HG03571 (cell line): ENCODE data around the gene VDR.
"Not testable (repeated sequence)": the region's sequence is repeated elsewhere in the genome, so short reads cannot be mapped to it uniquely, and the experiment has no call there.

ENCODE experiments used
- ATAC-seq: cut with Tn5 transposase; IDR thresholded peaks from one replicate; pipeline ENCODE4 v1.9.1; 2021; ENCODE audit not compliant: unreplicated experiment

Gene VDR

DNA sequence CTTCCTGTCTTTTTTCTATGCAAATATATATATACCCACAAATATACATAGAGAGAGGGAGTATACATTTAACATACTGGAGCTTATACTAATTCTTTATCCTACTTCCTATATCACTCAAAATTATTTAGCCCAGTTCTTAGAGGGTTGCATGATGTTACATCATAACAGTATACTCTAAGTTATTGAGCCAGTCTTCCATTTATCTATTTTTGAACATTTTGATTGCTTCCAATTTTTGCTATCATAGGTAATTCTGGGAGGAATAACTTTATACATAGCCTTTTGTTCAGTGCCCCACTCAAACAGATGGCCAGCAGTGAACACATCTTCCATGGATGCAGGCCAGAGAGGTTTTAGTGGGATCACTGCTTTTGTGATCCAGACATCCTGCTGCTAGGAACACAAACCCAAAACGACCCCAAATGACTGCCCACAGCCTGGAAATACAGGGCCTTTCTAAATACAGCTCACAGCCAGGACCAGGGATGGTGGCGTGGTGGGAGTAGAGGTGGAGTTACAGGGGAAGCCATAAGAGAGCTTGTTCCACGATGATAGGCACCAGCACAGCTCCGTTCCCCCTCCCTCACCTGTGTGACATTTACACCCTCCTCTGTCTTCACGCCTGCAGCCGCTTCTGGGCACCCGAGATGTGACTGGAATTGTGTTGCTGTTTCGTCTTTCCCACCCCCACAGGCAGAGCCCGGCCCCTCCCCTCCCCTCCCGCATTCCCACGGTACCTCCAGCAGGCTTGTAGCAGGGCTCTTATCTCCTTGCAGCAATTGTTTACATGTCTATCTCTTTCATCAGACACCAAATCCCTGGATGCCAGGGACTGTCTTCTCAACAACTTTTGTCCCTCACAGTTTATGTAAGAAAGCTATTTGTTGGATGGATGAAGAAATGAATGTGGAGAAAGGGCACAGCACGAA is 54.4 kb downstream of the VDR start:
- ATAC-seq: no peak

DNA sequence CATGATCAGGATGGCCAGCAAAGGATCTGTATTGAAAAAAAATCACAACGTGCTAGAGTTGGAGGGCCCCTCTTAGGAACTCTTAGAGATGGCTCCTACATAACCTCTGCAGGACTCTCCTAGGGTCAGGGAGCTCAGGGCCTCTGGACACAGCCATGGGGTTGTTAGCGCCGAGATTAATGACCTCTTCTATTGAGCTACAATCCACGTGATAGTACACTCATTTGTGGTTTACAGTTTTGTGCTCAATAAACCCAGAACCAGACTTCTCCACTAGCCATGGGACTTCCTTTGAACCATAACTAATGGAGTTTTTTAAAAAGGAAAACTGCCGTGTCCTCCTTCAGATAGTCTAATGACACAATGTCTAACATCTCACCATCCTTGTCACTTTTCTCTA is 55.5 kb downstream of the VDR start:
- ATAC-seq: no peak

DNA sequence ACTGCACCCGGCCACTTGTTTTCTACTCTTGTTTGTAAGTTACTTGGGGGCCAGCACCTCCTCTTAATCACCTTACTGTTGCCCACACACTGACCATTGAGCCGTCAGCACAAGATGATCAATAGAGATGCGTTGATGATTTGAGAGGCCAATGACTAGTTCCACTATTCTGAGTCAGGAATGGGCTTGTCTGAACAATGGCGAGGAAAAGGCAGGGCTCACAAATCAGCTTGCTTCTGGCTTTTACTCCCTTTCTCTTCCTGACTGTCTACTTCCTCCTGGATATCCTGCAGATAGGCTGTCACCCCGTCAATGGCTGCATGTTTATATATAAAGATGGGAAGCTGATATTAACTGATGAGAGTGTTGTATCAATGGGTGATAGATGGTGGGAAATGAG is 55.9 kb downstream of the VDR start:
- ATAC-seq: no peak

DNA sequence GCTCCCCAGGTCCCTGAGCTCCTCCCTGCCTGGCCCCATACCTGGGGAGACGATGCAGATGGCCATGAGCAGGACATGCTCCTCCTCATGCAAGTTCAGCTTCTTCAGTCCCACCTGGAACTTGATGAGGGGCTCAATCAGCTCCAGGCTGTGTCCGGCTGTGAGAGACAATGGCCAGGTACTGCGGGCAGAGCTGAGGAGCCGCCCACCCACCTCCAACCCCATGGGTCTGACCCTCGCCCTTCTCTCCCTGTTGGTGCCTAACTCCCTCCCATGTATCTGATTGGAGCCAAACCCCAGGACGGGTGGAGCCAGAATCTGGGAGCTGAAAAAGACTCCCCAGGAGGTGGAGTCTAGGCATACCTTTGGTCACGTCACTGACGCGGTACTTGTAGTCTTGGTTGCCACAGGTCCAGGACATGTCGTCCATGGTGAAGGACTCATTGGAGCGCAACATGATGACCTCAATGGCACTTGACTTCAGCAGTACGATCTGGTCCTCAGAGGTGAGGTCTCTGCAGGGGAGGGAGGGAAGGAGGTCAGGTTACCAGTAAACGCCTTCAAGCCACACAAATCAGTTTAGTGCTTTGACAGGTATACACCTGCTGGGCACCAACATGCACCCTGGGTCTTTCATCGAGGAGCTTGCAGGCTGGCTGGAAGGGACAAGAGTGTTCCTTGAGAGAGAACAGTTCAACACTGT is 58.3 kb downstream of the VDR start:
- no peak for ATAC-seq

DNA sequence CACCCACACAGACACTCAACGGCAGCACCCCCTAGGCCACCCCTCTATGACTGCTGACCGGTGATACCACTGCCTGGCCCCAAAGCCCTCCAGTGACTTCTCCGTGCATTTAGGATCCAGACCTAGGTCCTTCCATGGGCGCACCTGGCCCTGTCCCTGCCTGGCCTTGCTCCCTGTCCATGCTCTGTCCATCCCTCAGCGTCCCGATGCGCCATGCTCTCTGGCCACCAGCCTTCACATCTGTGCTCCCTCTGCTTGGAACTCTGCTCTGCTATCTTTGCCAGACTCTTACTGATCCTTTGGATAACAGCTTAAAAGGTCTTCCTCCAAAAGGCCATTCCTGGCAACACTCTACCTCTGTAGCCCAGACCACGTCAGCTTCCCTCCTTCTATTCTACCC is 59.7 kb downstream of the VDR start:
- ATAC-seq: no peak

DNA sequence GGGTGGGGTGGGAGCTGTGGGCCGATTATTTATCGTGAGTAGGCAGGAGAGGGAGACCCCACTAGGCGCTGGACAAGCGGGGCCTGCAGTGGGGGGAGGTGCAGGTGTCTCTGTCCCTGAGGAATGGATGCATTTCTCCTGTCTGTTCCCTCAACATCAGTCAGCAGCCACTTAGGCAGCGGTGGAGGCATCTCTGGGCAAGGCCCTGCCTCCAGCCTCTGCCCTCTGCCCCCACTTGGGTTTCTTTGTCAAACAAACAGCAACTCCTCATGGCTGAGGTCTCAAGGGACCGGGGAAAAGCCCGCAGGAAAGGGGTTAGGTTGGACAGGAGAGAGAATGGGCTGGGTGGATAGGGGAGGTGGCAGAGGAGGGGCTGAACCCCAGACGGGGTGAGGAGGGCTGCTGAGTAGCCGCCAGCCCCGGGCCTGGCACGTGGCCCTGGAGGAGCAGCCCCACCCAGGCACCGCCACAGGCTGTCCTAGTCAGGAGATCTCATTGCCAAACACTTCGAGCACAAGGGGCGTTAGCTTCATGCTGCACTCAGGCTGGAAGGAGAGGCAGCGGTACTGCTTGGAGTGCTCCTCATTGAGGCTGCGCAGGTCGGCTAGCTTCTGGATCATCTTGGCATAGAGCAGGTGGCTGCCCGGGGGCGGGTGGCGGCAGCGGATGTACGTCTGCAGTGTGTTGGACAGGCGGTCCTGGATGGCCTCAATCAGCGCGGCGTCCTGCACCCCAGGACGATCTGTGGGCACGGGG is 60.4 kb downstream of the VDR start:
- no peak for ATAC-seq

DNA sequence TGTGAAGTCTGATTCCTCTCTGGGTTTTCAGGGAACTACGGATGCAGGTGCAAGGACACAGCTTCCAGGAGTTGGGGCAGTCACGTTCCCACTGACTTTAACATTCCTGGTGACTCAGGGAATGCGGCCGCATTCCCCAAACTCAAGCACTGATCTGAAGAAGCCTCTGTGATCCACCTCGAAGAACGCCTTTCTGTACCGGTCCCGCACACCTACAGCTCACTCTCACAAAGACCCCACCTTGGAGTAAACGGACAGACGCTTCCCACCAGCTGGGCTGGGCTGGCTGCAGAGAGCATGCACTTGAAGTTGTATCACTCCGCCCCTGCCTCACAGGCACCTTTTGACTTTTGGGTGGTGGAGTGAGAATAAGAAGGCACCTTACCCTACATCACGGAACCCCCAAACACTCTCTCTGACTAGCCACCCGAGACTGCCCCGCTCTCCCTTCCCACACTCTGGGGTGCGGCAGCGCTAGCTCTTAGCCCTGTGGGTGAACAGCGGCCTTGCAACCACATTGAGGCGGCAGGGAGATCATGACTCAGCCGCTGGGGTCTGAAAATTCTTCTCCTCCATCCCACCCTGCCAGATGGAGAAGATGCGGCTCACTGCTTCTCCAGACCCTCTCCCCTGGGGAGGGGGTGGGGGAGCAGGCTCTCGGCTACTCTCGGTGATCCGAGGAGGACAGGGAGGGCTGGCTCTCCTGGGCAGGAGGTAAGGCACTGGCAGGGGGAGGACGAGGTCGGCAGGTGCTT is 61.4 kb downstream of the VDR start:
- ATAC-seq: no peak

DNA sequence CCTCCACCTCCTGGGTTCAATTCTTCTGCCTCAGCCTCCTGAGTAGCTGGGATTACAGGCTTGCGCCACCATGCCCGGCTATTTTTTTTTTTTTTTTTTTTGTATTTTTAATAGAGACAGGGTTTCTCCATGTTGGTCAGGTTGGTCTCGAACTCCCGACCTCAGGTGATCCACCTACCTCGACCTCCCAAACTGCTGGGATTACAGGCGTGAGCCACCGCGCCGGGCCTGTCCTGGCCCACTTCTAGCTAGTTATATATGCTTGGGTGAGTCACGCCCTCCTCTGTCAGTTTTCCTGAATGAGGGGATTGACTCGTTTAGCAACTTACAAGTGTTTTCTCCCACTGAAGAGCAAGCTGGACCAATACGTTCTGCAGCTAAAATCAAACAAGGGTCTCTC is 62.3 kb downstream of the VDR start:
- ATAC-seq: not testable (repeated sequence)

DNA sequence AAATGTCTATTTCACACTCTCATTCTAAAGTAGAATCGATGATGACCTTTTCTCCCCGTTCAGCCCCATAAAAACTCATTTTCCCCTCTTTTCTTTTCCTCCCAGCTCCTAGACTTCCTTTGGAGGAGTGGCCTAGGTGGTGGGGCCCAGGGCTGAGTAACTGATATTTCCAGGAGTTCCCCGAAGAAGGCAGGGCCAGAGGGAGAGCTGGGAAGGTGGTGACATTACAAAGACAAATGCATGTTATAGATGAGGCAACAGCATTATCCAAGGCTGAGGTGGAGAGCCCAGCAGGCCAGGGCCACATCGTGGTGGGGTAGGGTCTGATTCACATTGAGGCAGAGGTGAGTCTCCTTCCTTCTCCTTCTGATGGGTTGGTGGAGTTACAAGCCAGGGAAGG is 62.9 kb downstream of the VDR start:
- no peak for ATAC-seq

DNA sequence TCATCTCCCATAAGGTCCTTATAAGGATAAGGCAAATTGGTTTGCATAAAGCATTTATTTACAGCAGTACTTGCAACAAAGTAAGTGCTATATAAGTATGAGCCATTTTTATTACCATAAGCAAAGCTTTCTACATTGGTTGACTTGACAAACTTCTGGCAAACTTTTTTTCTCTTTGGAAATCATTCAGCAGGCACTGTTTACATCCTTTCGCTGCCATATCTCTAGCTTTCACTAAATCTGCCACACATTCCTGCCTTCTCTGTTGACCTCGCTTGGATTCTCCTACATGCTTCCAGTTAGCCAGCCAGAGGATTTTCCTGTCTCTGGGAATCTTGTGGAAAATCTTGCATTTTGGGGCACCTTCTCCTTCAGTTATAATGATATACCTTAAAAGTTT is 63.3 kb downstream of the VDR start:
- no peak for ATAC-seq

DNA sequence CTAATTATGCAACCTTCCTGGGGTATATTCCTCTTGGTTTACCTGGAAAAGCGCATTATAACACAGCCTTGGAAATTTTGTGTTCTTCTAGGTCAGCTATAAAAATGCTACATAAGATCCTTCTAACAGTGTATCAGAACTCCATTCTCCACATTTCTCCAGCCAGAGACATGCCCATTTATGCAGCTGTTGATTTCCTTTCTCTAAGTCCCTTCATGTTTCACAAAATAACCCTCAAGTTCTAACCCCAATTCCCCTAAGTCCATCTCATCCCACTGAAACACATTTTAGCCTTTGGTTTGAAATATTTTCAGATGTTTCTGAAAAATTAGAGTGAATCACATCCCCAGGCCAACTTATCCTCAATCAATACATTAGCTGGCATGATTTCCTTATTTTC is 64.2 kb downstream of the VDR start:
- ATAC-seq: no peak

DNA sequence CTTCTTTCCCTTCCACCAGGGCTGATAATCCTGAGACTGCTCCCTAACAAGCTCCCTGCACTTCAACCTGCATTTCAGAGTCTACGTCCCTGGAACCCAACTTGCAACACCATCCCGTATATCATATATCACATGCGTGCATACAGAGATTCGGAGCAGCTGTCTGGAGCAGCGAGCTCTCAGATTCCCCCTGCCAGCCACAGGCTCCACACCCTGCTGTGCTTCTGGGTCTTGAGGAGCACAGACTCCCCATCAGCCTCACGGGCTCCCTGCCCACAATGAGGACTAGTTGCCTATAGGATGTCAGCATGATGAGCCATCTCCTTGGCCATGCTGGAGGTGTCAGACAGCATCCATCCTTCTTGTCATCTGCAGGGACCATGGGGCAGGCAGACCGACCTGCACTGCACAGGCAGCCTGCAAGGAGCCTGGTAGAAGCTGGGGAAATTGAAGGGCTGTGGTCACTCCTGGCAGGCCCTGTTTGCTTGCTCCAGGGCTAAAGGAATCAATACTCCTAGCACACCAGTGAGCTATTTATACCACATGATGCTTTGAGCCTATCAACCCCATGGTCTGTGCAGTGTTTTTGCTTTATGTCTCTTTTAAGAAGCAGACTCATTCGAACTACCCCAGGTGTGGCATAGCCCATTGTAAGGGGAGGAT is 65.4 kb downstream of the VDR start:
- no peak for ATAC-seq

DNA sequence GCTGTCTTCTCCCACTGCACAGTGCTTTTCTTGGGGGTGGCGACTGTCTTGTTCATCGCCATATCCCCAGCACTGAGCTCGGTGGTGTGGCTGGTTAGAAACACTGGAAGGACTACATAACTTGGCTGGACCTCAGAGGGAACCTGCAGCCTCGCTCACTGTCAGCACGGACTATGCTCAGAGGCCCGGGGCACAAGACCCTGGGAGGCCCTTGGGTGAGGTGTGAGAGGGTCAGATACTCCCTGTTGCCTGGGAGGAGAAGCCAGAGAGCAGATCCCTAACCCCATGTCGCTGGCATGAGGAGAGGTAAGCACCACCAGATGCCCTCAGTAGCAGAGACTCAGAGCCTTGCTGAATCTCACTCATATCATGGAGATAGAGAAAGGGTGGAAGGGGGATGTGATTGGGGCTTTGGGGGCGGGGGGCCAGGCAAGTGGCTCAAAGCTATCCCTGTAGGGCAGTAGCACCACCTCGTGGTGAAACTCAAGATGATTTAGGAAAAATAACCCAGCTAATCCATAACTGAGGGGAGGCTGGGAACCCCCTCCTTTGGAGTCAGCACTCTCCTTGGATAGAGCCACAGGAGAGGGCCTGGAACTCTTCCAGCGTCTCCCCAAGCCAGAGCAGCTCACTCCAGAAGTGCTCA is 66.4 kb downstream of the VDR start:
- ATAC-seq: no peak

DNA sequence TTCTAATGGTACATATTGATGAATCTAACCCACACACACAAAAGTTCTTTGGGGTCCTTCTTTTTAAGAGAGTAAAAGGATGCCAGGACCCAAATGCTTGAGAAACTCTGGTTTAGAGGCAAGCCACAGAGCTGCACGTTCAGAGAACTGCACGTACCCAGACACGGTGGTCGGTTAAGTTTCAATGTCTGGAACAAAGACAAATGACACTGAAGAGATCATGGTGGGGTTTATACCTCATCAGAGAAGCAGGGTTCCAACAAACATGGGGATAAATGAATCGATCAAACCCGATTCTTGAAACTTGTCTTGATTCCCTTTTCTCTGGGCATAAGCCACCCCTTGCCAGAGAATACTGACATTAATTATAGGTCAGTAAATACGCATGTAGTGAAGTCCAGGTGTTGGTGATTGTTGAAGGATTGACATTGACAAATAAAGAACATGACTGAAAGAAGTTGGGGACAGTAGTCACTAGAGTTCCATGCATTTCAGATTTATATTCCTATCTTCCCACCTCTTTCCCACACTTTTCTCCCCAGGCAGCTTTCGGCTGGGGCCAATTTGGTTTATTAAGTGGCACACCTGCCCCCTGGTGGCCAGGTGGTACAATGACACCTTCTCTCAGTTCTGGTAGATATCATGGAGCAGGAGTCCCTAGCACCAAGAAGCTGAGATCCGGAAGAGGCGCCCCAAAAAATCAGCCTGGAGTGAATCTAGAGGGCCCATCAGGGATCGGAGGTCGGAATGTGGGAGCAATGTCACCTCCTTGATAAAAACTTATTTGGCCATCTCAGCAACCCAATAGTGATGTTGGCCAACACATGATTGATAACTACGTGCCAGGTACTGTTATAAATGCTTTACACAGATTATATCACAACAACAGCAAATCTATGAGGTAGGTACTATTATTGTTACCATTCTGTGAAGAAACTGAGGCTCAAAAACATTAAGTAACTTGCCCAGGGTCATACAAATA is 67.3 kb downstream of the VDR start:
- no peak for ATAC-seq

DNA sequence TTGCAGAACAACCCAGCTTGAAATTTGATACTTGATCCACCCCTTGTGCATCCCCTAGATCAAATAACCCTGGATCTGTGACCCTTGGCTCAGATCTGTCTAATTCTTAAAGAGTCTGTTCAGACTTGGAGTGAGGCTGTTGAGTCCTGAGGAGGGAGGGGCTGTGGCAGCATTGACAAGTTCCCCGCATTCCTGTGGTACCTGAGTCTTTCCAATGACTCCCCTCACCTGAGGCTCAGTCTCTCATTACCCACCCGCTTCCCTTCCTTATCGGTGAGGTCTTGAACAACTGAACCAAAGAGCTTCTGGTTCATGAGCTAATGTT is 69.0 kb downstream of the VDR start:
- ATAC-seq: no peak

DNA sequence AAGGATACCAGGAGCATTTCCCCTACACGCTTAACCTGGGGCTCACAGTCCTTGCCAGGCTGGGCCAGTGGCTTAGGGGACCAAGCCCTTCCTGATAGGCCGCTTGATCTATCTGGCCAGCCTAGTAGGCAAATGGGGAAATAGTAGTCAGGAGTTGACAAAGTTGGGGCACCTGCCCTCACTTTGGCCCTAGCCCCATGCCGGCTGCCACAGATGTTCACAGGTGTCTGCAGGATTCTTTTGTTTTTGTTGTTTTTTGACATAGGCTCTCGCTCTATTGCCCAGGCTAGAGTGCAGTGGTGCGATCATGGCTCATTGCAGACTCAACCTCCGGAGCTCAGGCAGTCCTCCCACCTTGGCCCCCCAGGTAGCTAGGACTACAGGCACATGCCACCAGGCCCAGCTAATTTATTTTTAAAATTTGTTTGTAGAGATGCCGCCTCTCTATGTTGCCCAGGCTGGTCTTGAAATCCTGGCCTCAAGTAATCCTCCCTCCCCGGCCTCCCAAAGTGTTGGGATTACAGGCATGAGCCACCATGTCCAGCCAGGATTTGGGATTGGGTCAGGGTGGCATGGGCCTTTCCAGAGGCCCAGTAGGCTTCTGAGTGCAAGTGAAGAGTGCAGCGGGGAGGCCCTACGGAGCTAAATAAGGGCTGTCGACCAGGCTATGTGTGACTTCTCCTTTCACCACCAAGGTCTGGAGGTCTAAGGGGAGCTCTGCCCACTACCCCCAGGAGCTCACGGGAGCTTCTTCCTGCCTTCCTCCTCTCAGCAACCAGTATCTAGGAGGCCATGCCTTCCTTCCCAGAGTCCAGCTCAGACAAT is 69.6 kb downstream of the VDR start:
- ATAC-seq: no peak

DNA sequence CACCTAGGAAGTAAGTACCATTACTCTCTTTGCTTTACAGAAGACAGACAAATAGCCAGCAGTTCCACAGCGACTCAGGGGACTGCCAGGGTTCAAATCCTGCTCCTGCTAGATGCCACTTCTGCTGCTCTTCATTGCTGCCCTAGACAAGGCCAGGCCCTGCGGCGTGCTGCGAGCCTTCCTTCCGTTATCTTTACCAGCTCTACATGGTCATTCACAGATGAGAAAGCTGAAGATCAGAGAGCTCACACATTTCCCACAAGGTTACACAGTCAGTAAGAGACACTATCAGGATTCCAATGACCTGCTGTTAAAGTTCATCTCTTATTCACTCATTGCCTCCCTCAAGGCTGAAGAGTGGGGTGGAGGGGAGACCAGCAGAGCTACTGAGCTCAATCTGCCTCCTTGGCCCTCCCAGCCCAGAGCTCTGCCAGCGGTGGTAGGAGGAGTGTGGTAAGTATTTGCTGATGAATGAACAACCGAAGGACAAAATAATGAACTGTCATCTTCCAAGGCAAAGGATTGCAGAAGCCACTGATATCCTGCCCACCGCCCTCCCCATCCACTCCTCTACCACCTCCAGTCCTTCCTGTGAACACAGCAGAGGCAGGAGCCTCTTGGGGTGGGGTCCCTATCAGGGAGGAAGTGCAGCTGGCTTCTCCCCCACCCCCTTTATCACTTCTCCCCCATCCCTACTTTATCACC is 70.4 kb downstream of the VDR start:
- ATAC-seq: no peak
